Jurkat, Clone E6-1 (cell line): Measurements from ENCODE around the gene TBX15.

Source experiments
- DNase-seq: peaks from one replicate; pipeline ENCODE4 v3.0.0-alpha.2; 2011; ENCODE audit warnings: low read depth, low spot score
- H3K4me3 ChIP-seq: 2 replicates; pipeline ENCODE4 v1.5.1; 2011; ENCODE audit warnings: mild to moderate bottlenecking, low read length, control low read depth, moderate library complexity

The TBX15 gene

DNA sequence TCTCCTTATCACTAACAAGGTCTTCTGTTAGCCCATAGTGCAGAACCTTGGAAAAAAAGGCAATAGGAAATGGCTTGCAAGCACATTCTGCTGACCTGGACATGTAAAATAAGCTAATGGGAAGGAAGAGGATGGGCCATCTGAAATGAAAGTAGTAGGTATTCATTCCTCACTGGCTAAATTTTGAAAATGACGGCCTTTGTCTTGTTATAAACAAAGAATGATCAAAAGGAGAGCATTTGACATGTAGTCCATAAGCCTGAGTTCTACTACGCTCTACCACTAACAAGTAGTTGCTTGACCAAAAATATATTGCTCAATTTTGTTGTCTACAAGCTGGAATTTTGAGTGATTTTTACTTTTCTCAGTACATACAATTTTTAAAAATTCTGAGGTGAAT, 75.6 kb downstream of the TBX15 start:
- no peak overlapping the region for H3K4me3 ChIP-seq
- no peak for DNase-seq

DNA sequence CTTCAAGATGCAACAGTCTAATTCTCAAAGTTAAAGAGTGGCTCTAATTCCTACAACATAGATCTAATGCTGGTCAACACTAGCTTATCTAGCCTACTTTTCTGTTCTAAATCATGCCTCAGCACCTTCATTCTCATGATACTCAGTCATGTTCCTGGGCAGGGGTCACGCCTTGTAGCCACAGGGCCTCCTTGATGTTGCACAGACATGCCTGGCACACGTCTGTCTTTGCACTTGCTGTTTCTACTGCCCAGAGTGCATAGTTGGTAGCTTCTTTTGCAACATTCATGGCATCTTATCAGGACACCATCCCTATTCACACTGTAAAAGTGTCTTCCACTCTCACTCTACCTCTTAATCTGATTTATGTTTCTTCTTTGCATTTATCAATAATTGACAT, 76.6 kb downstream of the TBX15 start:
- no peak for DNase-seq
- H3K4me3 ChIP-seq: no peak overlapping the region

DNA sequence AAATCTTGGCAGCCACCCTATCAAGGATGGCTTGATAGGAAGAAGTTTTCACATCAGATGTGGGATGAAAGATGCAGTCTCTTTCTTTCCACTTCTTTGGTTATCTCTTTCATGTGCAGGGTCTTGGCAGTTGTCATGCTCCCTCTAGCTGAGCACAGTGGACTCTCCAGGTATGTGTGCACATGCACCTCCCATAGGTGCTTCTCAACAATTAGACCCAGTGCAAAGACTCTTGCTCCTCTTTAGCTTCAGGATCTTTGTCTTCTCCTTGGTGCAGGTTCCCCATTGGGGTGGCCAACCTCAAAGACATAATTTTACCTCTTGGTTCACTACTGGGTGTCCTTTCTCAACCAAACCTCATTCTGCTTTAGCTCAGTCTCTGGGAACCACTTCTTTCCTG, 80.7 kb downstream of the TBX15 start:
- no peak for DNase-seq
- no peak overlapping the region for H3K4me3 ChIP-seq

DNA sequence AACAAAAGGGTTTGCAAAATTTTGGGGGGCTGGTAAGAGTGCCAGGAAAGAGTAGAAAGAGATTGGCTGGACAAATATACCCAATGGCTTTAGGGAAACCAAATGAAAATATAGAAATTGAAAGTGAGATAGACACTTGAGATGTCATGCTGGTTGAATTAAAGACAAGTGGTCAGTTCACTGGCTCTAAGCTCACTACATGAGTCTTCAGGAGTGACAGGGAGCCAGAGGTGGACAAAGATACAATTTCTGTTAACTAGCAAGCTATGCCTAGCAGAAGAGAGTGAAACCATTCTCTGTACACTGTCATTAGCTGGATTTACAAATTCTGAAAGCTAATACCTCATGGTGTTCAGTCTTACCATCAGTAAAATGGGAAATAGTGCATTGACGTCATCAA, 82.5 kb downstream of the TBX15 start:
- no peak overlapping the region for H3K4me3 ChIP-seq
- DNase-seq: no peak

DNA sequence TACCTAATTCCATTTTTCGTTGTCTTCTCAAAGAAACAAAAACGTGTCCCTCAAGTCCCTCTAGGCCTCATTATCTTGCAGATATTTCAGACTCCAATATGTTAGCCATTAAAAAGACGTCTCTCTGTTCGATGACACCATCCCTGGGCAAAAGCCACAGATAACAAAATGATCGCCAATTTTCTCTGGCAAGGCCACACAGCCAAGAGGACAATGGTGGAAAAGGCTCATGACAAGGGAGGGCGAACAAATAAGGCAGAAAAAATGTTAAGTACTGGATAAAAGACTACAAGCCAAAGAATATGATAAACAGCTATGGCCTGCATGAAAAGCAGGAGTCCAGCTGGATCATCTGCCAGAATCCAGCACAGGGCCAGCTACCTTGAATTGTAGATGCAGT, 82.9 kb downstream of the TBX15 start:
- no peak overlapping the region for H3K4me3 ChIP-seq
- DNase-seq: no peak

DNA sequence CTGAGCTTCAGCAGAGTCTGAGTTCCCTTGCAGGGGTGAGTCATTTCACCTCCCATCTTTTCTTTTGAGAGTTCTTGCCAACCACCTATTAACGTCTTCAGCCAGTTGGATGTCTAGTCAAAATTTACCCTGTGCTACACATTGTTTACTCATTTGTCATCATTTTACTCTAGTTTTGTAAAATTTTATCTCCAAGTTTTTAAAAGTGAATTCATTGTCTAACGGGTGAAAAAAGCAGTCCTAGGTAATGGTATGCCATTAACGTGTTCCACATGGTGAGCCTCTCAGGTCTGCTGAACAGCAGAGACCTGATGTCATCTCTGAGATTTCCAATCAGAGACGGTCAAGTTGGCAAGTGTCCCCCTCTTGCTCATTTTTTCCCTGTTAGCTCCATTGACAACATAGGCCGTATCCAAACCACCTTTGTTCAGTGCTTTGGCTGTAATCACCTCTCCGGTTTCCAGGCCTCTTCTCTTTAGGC, 85.4 kb downstream of the TBX15 start:
- no peak overlapping the region for H3K4me3 ChIP-seq
- no peak for DNase-seq

DNA sequence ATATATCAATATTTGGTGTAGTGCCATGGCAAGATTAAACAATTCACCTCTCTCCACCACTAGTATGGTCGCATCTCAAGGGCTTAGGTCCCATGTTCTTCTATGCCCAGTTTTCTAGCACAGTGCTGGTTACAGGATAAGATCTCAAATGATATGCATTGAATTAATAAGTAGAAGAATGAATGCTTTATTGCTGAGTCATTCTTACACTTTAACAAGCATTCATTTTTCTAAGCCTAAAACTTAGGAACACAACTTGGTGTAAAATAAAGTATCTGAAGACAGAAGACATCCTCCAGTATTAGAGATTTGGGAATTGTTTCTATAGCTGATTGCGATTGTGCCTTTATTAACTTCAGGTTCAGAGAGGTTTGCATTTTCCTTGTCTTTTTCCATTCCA, 85.8 kb downstream of the TBX15 start:
- no peak overlapping the region for H3K4me3 ChIP-seq
- DNase-seq: no peak

DNA sequence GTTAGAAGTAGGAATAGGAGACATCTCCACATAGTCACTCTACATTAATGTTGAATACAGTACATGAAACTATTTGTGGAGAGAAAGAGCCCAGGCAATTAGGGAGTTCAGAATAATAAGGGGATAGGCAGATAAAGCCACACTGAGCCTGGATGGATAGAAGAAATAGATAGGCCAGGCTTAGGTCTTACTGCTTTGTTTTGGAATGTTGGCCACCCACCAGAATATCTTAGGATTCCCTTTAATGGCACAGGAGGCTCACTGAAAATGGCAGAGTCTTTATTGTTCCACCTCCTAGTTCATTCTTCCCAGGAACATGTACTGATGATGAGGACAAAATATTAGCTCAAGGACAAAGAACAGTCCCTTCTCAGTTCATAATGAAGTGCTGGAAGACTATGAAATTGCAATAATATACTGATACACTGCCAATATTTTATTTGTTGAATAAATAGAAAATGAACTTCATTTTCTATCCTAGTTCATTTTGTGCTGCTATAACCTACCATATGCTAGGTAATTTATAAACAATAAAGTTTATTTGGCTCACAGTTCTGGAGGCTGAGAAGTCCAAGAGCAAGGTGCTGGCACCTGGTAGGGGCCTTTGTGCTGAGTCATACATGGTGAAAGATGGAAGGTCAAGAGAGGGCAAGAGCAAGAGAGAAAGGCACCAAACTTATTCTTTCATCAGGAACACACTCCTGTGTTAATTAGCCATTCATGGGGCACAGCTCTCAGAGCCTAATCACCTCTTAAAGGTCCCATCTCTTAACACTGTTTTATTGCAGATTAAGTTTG, 87.3 kb downstream of the TBX15 start:
- H3K4me3 ChIP-seq: no peak overlapping the region
- no peak for DNase-seq

DNA sequence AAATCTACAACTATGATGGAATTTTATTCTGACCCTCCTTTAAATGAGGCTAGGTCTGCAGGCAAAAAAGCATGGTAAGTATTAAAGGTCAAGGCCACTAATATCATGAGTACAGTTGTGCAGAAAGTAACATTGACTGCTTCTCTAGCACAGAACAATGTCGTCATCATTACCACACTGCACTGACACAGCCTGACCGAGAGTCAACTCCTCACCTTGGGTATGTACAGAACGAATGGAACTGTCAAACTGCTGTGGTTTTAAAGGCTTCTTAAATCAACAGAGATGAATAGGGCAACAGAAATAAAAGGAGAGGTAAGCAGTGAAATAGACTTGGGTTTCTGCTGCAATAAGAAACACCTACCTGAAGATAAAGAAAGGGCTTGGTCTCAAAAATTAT, 88.8 kb downstream of the TBX15 start:
- no peak overlapping the region for H3K4me3 ChIP-seq
- no peak for DNase-seq

DNA sequence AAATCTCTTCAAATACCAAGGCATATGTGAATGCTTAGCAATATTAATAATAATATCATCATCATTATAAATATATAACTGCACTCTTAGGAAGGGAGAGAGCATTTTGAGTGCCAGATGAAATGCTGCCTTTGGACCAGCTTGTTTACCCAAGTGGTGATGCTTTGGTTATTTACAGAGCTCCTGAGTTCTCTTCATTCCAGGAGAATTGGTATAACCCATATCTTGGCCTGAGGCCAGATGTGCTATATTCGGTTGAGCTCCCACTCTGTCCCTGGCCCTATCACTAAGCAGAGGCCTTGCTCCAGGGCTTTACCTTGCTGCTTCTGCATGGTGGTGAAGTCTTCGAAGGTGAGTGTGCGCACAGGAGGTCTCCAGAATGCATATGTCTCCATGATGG, 89.4 kb downstream of the TBX15 start:
- DNase-seq: no peak
- H3K4me3 ChIP-seq: no peak overlapping the region

DNA sequence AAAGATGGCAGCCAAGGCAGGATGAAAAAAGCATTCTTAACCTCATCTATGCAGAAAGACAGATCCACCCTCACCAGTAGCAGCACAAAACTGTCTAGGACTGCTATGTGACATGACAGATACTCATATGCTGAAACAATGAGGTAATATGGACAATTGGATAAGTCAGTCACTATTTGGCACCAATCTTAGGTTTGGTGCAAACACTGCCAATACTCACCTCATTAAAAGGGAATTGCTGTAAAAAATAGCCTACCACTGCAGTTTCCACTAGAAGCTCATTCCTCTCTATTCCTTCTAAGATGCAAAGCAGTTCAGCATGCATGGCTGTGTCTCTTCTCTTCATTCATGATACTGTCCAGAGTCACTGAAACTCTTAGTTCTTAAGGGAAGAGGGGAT, 91.7 kb downstream of the TBX15 start:
- DNase-seq: no peak

DNA sequence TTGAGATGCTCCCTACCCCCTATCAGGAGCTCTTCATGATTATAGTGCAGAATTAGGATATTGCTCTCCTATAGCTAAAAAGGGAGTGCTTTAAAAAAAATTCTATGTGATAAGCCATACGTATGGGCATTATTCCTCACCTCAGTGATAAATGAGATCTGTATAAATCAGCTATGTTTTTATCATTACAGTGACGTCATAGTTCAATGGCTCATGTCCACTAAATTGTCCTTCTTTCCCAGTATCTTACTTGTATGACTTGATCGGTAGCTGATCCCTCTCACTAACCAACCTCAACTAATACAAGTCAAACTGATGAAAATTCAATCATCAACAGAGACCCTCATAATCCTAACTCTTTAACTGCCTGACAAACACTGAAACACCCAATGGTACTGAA, 93.3 kb downstream of the TBX15 start:
- H3K4me3 ChIP-seq: no peak overlapping the region
- no peak for DNase-seq

More for the DNA sequence above, 91.7 kb downstream of the TBX15 start:
- no peak overlapping the region for H3K4me3 ChIP-seq

DNA sequence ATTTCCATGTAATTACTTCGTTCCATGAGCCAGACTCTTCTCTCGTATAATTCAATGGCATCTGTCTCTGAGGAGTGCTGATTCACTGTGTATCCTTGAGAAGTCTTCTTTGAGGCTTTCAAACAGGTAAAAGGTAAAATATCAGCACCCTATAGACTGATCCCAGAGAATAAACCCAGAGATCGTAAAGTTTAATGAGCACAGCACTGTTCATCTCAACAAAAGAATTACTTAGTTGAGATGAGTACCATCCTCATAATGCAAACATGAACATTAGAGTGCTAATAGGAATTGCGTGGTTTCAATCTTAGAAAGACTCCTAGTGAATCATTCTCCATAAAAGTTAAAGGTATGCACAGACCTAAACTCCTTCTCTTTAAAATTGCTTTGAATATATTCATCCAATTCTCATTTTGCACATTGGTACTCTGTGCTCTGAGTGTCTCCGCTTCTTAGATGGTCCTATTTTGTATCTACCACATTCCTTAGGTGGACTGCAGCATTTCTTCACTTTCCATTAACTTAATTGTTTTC, 97.2 kb downstream of the TBX15 start:
- DNase-seq: no peak
- H3K4me3 ChIP-seq: no peak overlapping the region

DNA sequence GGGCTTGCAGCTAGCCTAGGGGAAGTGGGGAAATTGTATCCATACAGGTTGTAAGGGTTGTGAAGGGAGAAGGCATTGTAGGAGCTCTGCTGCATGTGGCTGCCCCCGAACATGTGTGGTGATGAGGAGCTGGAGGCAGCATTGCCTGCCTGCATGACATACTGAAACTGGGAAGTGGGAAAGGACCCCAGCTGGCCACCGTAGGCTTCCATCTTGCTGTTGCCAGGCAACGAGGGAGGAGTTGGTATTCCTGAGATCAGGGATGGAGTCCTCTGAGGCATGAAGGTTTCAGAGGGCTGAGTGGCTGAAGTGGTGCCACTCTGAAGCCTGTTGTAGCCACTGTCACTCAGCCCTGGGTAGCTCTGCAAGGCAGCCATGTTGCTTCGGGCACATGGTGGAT, 103.2 kb downstream of the TBX15 start:
- H3K4me3 ChIP-seq: no peak overlapping the region
- DNase-seq: no peak

DNA sequence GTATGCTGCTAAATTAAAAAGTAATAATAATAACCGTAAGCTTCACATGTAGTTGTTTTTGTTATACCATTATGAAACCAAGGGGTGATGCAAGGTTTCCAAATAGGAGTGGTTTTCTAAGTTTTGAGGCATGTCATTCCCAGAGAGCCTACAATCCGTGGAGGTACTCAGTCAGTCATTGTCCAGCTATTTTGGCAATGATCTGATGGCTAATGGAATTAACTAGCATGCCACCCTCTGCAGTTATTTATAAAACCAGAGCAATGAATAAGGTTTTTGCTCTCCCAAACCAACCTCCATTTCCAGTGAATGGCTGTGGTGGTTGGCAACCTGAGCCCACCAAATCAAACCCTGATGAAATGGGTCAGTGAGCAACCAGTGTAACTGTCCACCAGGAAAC, 106.4 kb downstream of the TBX15 start:
- H3K4me3 ChIP-seq: no peak overlapping the region
- DNase-seq: no peak

DNA sequence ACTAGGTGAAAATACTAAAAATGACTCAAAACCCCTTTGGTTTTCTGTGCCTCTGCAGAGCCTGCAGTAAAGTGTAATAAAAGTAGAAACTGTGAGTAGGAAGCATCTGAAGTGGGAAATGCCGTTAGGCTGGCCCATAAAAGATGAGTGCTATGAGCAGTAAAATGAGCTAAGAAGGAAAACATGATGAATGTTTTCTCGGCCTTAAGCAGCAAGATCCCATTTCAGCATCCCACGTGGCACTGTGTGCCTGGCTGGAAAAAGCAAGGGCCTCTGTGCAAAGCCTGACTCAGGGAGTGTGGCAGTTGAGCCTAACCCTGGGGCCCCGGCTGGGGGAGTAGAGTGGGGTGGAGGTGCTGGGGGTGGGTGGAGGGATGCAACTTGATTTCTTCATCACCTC, 109.5 kb downstream of the TBX15 start:
- no peak for DNase-seq
- no peak overlapping the region for H3K4me3 ChIP-seq

DNA sequence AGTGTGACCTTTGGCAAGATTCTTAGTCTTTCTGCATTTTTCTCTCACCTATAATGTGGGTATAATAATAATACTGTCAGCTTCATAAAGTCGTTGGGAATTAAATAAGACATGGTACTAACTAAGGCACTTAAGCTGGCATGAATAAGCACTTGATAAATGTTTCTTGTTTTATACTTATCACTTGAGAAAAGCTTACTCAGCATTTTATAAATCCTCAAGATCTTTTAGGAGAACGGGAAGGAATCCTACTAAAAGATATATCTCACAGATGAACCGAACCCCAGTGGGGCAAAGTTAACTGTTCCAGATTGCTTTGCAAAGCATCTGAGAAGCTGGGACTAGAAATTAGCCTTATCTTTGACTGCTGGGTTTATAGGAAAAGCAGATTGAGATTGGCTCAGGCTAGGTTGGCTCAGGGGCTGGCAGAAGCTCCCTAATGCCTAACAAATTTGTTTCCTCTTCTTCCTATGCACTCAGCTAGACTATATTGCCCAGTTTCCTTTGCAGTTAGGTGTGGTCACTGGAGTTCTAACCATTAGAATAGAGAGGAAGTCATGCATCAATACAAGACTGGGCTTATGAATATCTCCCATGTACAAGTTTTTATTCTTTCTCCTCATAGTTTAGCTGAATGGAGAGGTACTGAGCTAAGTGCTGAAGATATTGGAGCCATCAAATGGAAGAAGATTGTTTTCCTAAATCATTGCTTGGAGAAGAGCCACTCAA, 110.3 kb downstream of the TBX15 start:
- no peak overlapping the region for H3K4me3 ChIP-seq
- DNase-seq: no peak

DNA sequence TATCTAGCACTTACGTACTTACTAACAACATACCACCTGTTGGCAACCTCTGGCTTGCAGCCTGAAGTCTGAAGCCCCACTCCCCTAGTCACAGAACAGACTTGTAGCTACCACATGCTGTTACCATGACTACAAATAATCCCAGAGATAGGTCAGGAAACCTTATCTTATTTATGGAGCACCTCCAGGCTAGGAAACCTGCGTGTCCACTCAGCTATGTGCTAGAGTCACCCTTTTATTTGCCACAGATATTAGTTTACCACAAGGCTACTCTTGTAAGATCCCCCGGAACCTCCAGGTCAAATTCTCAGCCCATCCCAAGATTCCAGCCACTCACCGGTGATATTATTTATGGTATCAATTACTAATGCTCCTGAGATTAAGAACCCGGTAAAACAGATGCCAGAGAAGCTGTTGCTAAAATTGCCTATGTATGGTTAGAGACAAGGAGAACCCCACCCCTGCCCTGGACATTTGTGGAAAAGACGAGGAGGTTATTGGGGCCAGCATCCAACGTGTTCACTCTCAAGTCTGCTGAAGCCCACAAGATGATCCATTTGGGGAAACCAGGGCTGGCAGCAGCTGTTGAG, 116.5 kb downstream of the TBX15 start:
- H3K4me3 ChIP-seq: no peak overlapping the region
- no peak for DNase-seq

DNA sequence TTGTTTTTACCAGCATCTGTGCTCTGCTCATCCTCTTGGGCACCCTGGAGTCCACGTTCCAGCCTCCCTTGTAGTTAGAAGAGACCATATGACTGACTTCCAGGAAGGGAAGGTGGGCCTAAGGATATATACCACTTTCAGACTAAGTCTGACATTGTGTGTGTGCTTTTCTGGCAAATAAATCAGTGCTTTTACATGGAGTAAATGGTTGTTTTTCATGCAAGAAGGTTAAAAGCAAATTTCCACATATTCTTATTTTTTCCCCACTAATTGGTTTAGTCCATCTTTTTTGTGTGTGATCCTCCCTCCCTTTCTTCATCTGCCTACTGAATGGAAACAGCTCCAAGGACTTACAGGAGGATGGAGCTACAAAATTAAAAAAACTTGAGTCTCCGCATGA, 119.8 kb downstream of the TBX15 start:
- H3K4me3 ChIP-seq: no peak overlapping the region
- no peak for DNase-seq

DNA sequence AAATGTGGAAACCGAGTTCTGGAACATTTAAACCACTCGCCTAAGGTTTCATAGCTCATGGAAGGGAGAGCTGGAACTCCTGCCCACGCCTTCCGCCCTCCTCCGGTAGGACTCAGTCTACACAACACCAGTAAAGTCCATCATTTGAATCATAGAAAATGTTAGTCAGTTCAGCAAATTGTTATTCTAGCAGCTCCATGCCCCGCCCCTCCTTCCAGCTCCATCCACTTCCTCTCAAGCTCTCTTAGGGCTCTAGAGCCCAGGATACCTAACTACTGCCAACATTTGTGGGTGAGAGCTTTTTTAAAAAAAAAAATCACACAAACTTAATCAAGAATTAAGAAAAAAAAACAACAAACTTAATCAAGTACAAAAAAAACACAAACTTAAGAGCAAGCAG, 121.8 kb downstream of the TBX15 start:
- no peak overlapping the region for H3K4me3 ChIP-seq
- no peak for DNase-seq
